Activated CD8-positive, alpha-beta memory T cell treated with anti-CD3 and anti-CD28 coated beads, Interleukin-2, amount 50 U/mL, for 24 hours (primary cell): Measurements from ENCODE around the gene TINCR.

Experiments
- DNase-seq: peaks from one replicate; pipeline ENCODE4 v3.0.0-alpha.2; 2020; ENCODE audit errors: extremely low read depth

TINCR gene

DNA sequence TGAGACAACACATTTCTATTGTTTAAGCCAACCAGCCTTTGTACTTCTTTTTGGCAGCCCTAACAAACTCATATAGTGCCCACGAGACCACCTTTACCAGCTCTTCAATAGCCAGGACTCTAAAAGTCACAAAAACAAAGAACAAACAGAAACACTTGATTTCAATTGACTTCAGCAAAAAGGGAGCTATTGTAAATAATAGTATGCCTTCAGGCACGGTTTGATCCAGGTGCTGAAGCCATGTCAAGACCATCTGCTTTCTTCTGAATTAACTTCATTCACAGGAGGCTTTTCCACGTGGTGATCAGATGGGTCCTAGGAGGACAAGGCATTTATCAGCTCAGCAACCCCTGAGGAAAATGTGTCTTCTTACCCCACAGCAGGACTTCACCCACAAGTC, 53.8 kb downstream of the TINCR start:
- DNase-seq, result no peak

DNA sequence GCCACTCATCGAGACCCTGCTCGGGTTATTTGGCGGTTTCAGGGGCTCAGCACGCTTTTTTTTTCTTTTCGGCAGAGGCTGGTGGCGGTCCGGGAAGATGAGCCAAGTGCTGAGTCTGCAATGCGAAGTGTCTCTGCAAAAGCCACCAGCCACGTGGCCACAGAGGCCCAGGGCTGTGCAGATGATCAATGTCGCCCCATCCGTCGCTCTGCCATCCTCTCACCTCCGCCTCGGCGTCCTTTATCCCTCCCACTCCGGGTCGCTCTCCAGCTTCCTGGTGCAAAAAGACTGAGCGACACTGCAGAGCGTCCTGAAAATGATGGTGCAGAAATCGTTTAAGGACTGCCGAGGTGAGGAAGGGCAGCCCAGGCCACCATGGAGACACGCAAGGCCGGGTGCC, 55.0 kb downstream of the TINCR start:
- DNase-seq, result no peak
